Dermis microvascular lymphatic vessel endothelial cell (primary cell): ENCODE results near the gene TBC1D28. TPM values are rescaled to one million over a fixed set of nuclear protein-coding genes. Genes with fewer than 3 reads are reported as not detected.
"Not testable (repeated sequence)": the region's sequence is repeated elsewhere in the genome, so short reads cannot be mapped to it uniquely, and the experiment has no call there.

Experiments
- DNase-seq, 2 donors: peaks; one replicate each; pipeline versions ENCODE4 v3.0.0 to v3.0.0-alpha.2; 2010; ENCODE audit warnings: low read depth in 2 of 2
- total RNA-seq: library from RNA; depleted of rRNA; stranded (reverse); fragments of >200 nt; gene quantifications from 2 replicates; pipeline ENCODE4 v1.2.1, GENCODE V29; 2014

The TBC1D28 gene
- total RNA-seq, 1 donor from 2014 or later, result not detected

DNA sequence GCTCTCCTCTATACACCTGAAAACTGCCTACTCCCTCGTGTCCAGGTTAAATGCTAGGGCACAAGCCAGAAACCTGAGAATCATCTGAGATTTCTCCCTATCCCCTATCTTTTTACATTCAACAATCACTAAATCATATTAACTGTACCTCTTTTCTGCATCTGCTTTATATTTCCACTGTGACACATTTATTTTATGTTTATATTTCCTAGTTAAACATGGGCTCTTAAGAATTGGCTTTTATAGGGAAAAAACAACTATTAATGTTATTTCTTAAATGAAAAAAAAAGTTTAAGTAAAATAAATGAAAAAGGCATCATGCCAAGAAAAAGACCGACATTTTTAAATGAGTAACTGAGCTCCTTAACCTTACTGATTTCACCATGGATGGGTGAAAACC is 26.6 kb downstream of the TBC1D28 start:
- not testable (repeated sequence) for DNase-seq

DNA sequence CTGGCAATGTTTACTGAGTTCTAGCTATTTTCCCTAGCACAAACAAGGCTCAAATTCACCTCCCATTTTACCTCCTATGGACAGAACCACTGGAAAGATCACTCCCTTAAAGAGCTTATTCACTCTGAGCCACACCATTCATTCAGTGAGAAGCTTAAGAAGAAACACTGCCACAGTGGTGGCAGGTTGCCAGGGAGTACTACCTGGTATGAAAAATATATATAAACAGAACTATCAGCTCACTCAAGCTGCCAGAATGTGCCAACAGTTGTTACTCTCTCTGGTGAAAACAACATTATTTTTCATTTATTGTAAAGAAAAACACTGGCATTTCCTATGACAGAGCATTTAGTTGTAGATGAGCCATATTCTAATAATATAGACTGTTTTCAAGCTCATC is 31.2 kb downstream of the TBC1D28 start:
- DNase-seq, result not testable (repeated sequence)

DNA sequence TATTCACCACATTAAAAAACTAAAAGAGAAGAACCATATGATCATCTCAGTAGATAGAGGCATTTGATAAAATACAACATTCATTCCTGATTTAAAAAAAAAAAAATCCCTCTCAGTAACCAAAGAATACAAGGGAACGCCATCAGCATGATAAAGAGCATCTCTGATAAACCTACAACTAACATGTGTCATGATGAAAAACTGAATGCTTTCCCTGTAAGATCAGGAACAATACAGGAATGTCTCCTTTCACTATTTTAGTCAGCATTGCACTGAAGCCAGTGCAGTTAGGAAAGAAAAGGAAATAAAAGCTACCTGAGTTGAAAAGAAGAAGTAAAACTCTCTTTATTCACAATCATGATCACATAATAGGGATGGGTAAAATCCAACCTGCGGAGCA is 51.1 kb downstream of the TBC1D28 start:
- not testable (repeated sequence) for DNase-seq

Other genes starting within 250 kb of the TBC1D28 start
- not detected in 2 replicates for gene LGALS9C, start 167.6 kb downstream of the TBC1D28 start, total RNA-seq
- 1.5 and 2.3 TPM in 2 replicates for gene FOXO3B, start 37.9 kb upstream of the TBC1D28 start, total RNA-seq
- under 0.01 TPM in 1 of 2 replicates, not detected in the other for gene FBXW10, start 99.7 kb upstream of the TBC1D28 start, total RNA-seq
- 37.0 and 43.9 TPM in 2 replicates for gene TVP23B, start 136.8 kb upstream of the TBC1D28 start, total RNA-seq
- gene PRPSAP2, start 213.7 kb upstream of the TBC1D28 start, total RNA-seq, result 32.4 and 35.4 TPM in 2 replicates